Measurements from ENCODE around the gene CAMK2A.
A peak's percentile ranks its signal among the peaks of the same experiment; 100 is the strongest.

Gene CAMK2A

GRCh38 chr5:150329038-150329437 lies 39.5 kb upstream of the CAMK2A start:
- DNase-seq (ENCODE audit: low read depth) = peak; percentile 41
- no peak overlapping the region for H3K4me3 ChIP-seq (ENCODE audit: low read depth, low read length)
- TF ChIP-seq CTCF (conservative IDR thresholded peaks at IDR 0.05; ENCODE audit: low read depth, low read length) = no peak

GRCh38 chr5:150328515-150328914 lies 38.9 kb upstream of the CAMK2A start:
- no peak overlapping the region for H3K4me3 ChIP-seq (ENCODE audit: low read depth, low read length)
- DNase-seq (ENCODE audit: low read depth) = no peak
- no peak for TF ChIP-seq CTCF (conservative IDR thresholded peaks at IDR 0.05; ENCODE audit: low read depth, low read length)

- DNase-seq (ENCODE audit: low read depth) = no peak
- no peak overlapping the region for H3K4me3 ChIP-seq (ENCODE audit: low read depth, low read length)
- no peak for TF ChIP-seq CTCF (conservative IDR thresholded peaks at IDR 0.05; ENCODE audit: low read depth, low read length)
Observed at GRCh38 chr5:150327139-150327538, 37.6 kb upstream of the CAMK2A start.

- H3K4me3 ChIP-seq (ENCODE audit: low read depth, low read length) = no peak overlapping the region
- DNase-seq (ENCODE audit: low read depth) = no peak
- no peak for TF ChIP-seq CTCF (conservative IDR thresholded peaks at IDR 0.05; ENCODE audit: low read depth, low read length)
Observed at GRCh38 chr5:150326707-150327106, 37.1 kb upstream of the CAMK2A start.

GRCh38 chr5:150325426-150325825 lies 35.9 kb upstream of the CAMK2A start:
- TF ChIP-seq CTCF (conservative IDR thresholded peaks at IDR 0.05; ENCODE audit: low read depth, low read length) = no peak
- DNase-seq (ENCODE audit: low read depth) = no peak
- no peak overlapping the region for H3K4me3 ChIP-seq (ENCODE audit: low read depth, low read length)

- no peak for TF ChIP-seq CTCF (conservative IDR thresholded peaks at IDR 0.05; ENCODE audit: low read depth, low read length)
- DNase-seq (ENCODE audit: low read depth) = no peak
- H3K4me3 ChIP-seq (ENCODE audit: low read depth, low read length) = no peak overlapping the region
Observed at GRCh38 chr5:150323819-150324218, 34.2 kb upstream of the CAMK2A start.

GRCh38 chr5:150323092-150323491 lies 33.5 kb upstream of the CAMK2A start:
- TF ChIP-seq CTCF (conservative IDR thresholded peaks at IDR 0.05; ENCODE audit: low read depth, low read length) = no peak
- peak; percentile 42 for DNase-seq (ENCODE audit: low read depth)

More at GRCh38 chr5:150323092-150323491, 33.5 kb upstream of the CAMK2A start:
- H3K4me3 ChIP-seq (ENCODE audit: low read depth, low read length) = no peak overlapping the region

Measured in choroid plexus epithelial cell (primary cell).